Breast epithelium (tissue), 4 donors: ENCODE measurements around the gene RSRC2. TPM values are rescaled to one million over a fixed set of nuclear protein-coding genes. Genes with fewer than 3 reads are reported as not detected.

Experiments
- DNase-seq, 2 donors: peaks; one replicate each; pipeline ENCODE4 v3.0.0-alpha.2; 2019; ENCODE audit warnings: low spot score in 2 of 2
- H3K27ac ChIP-seq, 2 donors: fragments of 200-600 bp; sonication (generic) in 1 of 2; one replicate each; pipeline ENCODE4 v1.5.1; 2016 to 2019; ENCODE audit warnings: mild to moderate bottlenecking in 1 of 2
- H3K27me3 ChIP-seq, 2 donors: fragments of 200-600 bp; sonication (generic) in 1 of 2; one replicate each; pipeline versions ENCODE4 v1.5.1 to v1.6.0; 2017 to 2019; ENCODE audit warnings: control low read depth in 1 of 2, mild to moderate bottlenecking in 1 of 2
- H3K36me3 ChIP-seq: fragments of 200-600 bp; one replicate; pipeline ENCODE4 v1.5.1; 2019
- H3K4me1 ChIP-seq, 2 donors: fragments of 200-600 bp; sonication (generic); one replicate each; pipeline ENCODE4 v1.5.1; 2016 to 2019; ENCODE audit warnings: control low read depth in 1 of 2
- H3K4me3 ChIP-seq, 3 donors: fragments of 200-600 bp; sonication (generic); 1 replicate in 2 of 3; 2 replicates in 1 of 3; pipeline ENCODE4 v1.5.1; 2016 to 2019; ENCODE audit warnings: mild to moderate bottlenecking in 3 of 3, moderate library complexity in 2 of 3
- H3K9me3 ChIP-seq, 2 donors: fragments of 200-600 bp; sonication (generic) in 1 of 2; one replicate each; pipeline ENCODE4 v1.5.1; 2016 to 2019; ENCODE audit warnings: control low read depth in 1 of 2
- POLR2A ChIP-seq: fragments of 450-650 bp; IDR thresholded peaks from one replicate; pipeline ENCODE4 v1.6.1; 2016; ENCODE audit warnings: antibody characterized with exemption, mild to moderate bottlenecking, moderate library complexity
- POLR2AphosphoS5 ChIP-seq, 3 donors: sonication (generic); formaldehyde crosslinking; IDR thresholded peaks; one replicate each; pipeline ENCODE4 v1.6.1; 2017; ENCODE audit warnings: antibody characterized with exemption in 3 of 3
- intact Hi-C: fragments of 100-400 bp; cut with DNase I; formaldehyde crosslinking; loops from one replicate; pipeline ENCODE4 v1.15.1; 2023; ENCODE audit warnings: low total_unique reads
- total RNA-seq, 3 donors: library from RNA; depleted of rRNA; stranded (reverse); fragments of >200 nt; gene quantifications; one replicate each; pipeline ENCODE4 v1.1.0, GENCODE V29; 2016
- TF ChIP-seq, protein P1 (sequence below), 3 donors: fragments of 450-650 bp; IDR thresholded peaks; one replicate each; pipeline ENCODE4 v1.5.1; 2016 to 2017; ENCODE audit warnings: antibody characterized with exemption in 3 of 3, mild to moderate bottlenecking in 3 of 3, moderate library complexity in 3 of 3

The RSRC2 gene
- total RNA-seq, 3 donors from 2014 or later: 85.5 to 122 (median 112) TPM

GRCh38 chr12:122508163-122508562 is 18.6 kb downstream of the RSRC2 start:
- Histone ChIP-seq H3K27ac (no peak overlapping the region), H3K36me3 (peaks cover 20% of the 10 kb centered on the region), H3K4me3 (no peak overlapping the region), H3K9me3 (no peaks in the 10 kb centered on the region), H3K27me3 (no peaks in the 10 kb centered on the region), H3K4me1 (no peaks in the 10 kb centered on the region)
- no peak for DNase-seq
- TF ChIP-seq POLR2AphosphoS5 (IDR thresholded peaks at IDR 0.05) (no peak), POLR2A (no peak)
- TF ChIP-seq, protein P1, sequence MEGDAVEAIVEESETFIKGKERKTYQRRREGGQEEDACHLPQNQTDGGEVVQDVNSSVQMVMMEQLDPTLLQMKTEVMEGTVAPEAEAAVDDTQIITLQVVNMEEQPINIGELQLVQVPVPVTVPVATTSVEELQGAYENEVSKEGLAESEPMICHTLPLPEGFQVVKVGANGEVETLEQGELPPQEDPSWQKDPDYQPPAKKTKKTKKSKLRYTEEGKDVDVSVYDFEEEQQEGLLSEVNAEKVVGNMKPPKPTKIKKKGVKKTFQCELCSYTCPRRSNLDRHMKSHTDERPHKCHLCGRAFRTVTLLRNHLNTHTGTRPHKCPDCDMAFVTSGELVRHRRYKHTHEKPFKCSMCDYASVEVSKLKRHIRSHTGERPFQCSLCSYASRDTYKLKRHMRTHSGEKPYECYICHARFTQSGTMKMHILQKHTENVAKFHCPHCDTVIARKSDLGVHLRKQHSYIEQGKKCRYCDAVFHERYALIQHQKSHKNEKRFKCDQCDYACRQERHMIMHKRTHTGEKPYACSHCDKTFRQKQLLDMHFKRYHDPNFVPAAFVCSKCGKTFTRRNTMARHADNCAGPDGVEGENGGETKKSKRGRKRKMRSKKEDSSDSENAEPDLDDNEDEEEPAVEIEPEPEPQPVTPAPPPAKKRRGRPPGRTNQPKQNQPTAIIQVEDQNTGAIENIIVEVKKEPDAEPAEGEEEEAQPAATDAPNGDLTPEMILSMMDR (IDR thresholded peaks at IDR 0.05): no peak
- intact Hi-C loops: no loop called here

- no peaks in the 10 kb centered on the region for H3K9me3 ChIP-seq
- TF ChIP-seq, protein P1 (IDR thresholded peaks at IDR 0.05): no peak
- no peak for TF ChIP-seq POLR2A
- no peak for TF ChIP-seq POLR2AphosphoS5 (IDR thresholded peaks at IDR 0.05)
- DNase-seq: no peak
- no peak overlapping the region for H3K4me3 ChIP-seq
- no peaks in the 10 kb centered on the region for H3K27me3 ChIP-seq
- no peak overlapping the region for H3K27ac ChIP-seq
- intact Hi-C loops: no loop called here
- H3K4me1 ChIP-seq: peaks cover 0 to under 1% of the 10 kb centered on the region in 2 donors
- H3K36me3 ChIP-seq: peaks cover 20% of the 10 kb centered on the region
Measured at GRCh38 chr12:122506393-122506938, 20.3 kb downstream of the RSRC2 start.

- Histone ChIP-seq H3K4me3 (no peak overlapping the region), H3K27me3 (no peaks in the 10 kb centered on the region), H3K36me3 (peaks cover 20% of the 10 kb centered on the region), H3K4me1 (peaks cover 0 to 4% of the 10 kb centered on the region in 2 donors), H3K27ac (no peak overlapping the region), H3K9me3 (no peaks in the 10 kb centered on the region)
- no peak for DNase-seq
- no peak for TF ChIP-seq POLR2A
- TF ChIP-seq, protein P1 (IDR thresholded peaks at IDR 0.05): no peak
- TF ChIP-seq POLR2AphosphoS5 (IDR thresholded peaks at IDR 0.05): no peak
- intact Hi-C loops: no loop called here
Measured at GRCh38 chr12:122505419-122506051, 21.2 kb downstream of the RSRC2 start.

DNA sequence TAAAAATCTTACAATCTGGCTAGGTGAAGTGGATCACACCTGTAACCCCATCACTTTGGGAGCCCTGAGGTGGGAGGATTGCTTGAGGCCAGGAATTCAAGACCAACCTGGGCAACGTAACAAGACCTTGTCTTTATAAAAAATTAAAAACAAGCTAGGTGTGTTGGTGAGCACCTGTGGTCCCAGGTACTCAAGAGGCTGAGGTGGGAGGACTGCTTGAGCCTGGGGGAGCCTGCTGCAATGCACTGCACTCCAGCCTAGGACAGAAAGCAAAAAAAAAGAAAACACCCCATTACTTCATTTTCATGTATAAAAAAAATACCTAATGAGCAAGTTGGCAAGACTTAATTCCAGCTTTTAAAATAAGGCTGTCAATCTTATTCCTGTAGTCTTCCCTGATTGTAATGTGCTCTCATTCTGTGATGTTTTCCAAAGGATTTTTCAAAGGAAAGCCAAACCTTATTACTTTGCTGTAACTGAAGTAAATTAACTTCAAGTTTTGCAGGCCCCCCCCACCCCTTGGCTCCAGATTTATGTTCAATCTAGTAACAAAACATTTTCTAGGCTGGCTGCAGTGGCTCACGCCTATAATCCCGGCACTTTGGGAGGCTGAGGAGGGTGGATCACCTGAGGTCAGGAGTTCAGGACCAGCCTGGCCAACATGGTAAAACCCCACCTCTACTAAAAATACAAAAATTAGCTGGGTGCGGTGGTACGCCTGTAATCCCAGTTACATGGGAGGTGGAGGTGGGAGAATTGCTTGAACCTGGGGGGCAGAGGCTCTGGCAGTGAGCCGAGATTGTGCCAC is 22.7 kb downstream of the RSRC2 start:
- Histone ChIP-seq H3K4me1 (peaks cover 0 to 4% of the 10 kb centered on the region in 2 donors), H3K27me3 (no peaks in the 10 kb centered on the region), H3K36me3 (peaks cover 11% of the 10 kb centered on the region), H3K27ac (no peak overlapping the region), H3K9me3 (no peaks in the 10 kb centered on the region), H3K4me3 (no peak overlapping the region)
- no peak for DNase-seq
- intact Hi-C loops: loop anchor here (5.0 kb wide), 1 partner anchor 1037 kb away; no protein-coding TSS in a partner anchor
- TF ChIP-seq POLR2A: no peak
- TF ChIP-seq POLR2AphosphoS5 (IDR thresholded peaks at IDR 0.05): no peak
- TF ChIP-seq, protein P1 (IDR thresholded peaks at IDR 0.05): no peak
